GM23248 (cell line): ENCODE data around the gene GDF10.

ENCODE experiments used
- EZH2 ChIP-seq: fragments of 200-600 bp; sonication (generic); IDR thresholded peaks from 2 replicates; pipeline ENCODE4 v1.6.1; 2018; ENCODE audit warnings: antibody characterized with exemption, mild to moderate bottlenecking; ENCODE audit not compliant: insufficient read depth, poor library complexity, severe bottlenecking
- EZH2phosphoT487 ChIP-seq: fragments of 200-600 bp; sonication (generic); IDR thresholded peaks from 2 replicates; pipeline ENCODE4 v1.6.1; 2018; ENCODE audit warnings: antibody characterized with exemption, moderate library complexity, mild to moderate bottlenecking, low read depth; ENCODE audit not compliant: insufficient read depth

GRCh38 chr10:47331491-47331890 lies 31.5 kb downstream of the GDF10 start:
- no peak for TF ChIP-seq EZH2phosphoT487
- no peak for TF ChIP-seq EZH2
